ENCODE data around the gene PCSK6. TPM values are rescaled to one million over a fixed set of nuclear protein-coding genes. Genes with fewer than 3 reads are reported as not detected.

The PCSK6 gene
- total RNA-seq, 3 donors from 2014 or later (not counting 1 experiment from before 2014, with no cell fraction given): 1.5 to 2.4 (median 2.4) TPM

GRCh38 chr15:101269479-101270223, 219.9 kb downstream of the PCSK6 start:
- Histone ChIP-seq H3K4me1 (ENCODE audit: control insufficient read depth, insufficient read depth, low read length) (peaks cover 15% of the 10 kb centered on the region), H3K9me3 (ENCODE audit: control insufficient read depth, insufficient read depth, low read length) (no peaks in the 10 kb centered on the region), H3K27me3 (ENCODE audit: control insufficient read depth, insufficient read depth, low read length) (no peaks in the 10 kb centered on the region), H3K36me3 (ENCODE audit: control insufficient read depth, insufficient read depth, low read length) (peaks cover 42% of the 10 kb centered on the region), H3K27ac (ENCODE audit: low read length) (no peak overlapping the region), H3K4me3 (ENCODE audit: low read length) (no peak overlapping the region)
- WGBS (ENCODE audit: insufficient coverage): 96% methylated on average over 16 of the region's 16 CpGs
- Mint-ChIP-seq H3K27ac (peak overlapping the region in 1 of 2 donors; percentile 37), H3K36me3 (peaks cover 37% of the 10 kb centered on the region), H3K4me3 (no peak overlapping the region), H3K9me3 (no peaks in the 10 kb centered on the region), H3K4me1 (peaks cover 8 to 12% of the 10 kb centered on the region in 2 donors), H3K27me3 (ENCODE audit: low read depth in 2 of 2) (no peaks in the 10 kb centered on the region)
- ATAC-seq (no peak), DNase-seq (peak in 1 of 2 donors; percentile 68)
- no peak for TF ChIP-seq CTCF (IDR thresholded peaks at IDR 0.05)
- intact Hi-C loops (cut with micrococcal nuclease): no loop called here

- no peak overlapping the region for H3K27ac Mint-ChIP-seq
- peaks cover 15% of the 10 kb centered on the region for H3K36me3 Mint-ChIP-seq
- no peak overlapping the region for H3K4me3 ChIP-seq (ENCODE audit: low read length)
- H3K36me3 ChIP-seq (ENCODE audit: control insufficient read depth, insufficient read depth, low read length): peaks cover 21% of the 10 kb centered on the region
- intact Hi-C loops (cut with micrococcal nuclease): no loop called here
- no peak for TF ChIP-seq CTCF (IDR thresholded peaks at IDR 0.05)
- no peaks in the 10 kb centered on the region for H3K27me3 Mint-ChIP-seq (ENCODE audit: low read depth in 2 of 2)
- H3K9me3 ChIP-seq (ENCODE audit: control insufficient read depth, insufficient read depth, low read length): no peaks in the 10 kb centered on the region
- 77% methylated on average over 17 of the region's 18 CpGs for WGBS (ENCODE audit: insufficient coverage)
- no peak for ATAC-seq
- H3K4me3 Mint-ChIP-seq: no peak overlapping the region
- DNase-seq: no peak
- peaks cover 29% of the 10 kb centered on the region for H3K4me1 ChIP-seq (ENCODE audit: control insufficient read depth, insufficient read depth, low read length)
- no peak overlapping the region for H3K27ac ChIP-seq (ENCODE audit: low read length)
- no peaks in the 10 kb centered on the region for H3K27me3 ChIP-seq (ENCODE audit: control insufficient read depth, insufficient read depth, low read length)
- H3K4me1 Mint-ChIP-seq: peaks cover 8 to 12% of the 10 kb centered on the region in 2 donors
- no peaks in the 10 kb centered on the region for H3K9me3 Mint-ChIP-seq
These were observed 222.0 kb downstream of the PCSK6 start for GRCh38 chr15:101267320-101268104.

DNA sequence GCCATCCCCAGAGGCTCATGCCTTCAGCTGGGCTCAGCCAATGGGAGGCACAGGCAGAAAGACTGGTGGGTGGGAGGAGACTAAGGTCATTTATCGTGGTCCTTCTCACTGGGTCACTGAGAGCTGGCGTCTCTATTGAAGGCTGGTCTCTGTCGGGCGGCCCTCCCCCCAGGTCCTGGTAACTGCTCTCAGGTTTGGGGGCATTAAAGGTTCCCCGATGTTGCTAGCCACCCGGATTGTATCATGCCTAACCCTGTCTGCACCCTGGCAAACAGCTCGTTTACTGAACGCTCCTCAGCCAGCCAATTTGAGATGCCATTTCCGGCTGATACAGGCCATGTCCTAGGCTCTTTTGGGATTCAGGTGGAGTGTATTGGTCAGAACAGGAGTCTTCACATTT, 222.7 kb downstream of the PCSK6 start:
- TF ChIP-seq CTCF (IDR thresholded peaks at IDR 0.05): no peak
- Histone ChIP-seq H3K36me3 (ENCODE audit: control insufficient read depth, insufficient read depth, low read length) (peaks cover 15% of the 10 kb centered on the region), H3K4me1 (ENCODE audit: control insufficient read depth, insufficient read depth, low read length) (peaks cover 29% of the 10 kb centered on the region), H3K27me3 (ENCODE audit: control insufficient read depth, insufficient read depth, low read length) (no peaks in the 10 kb centered on the region), H3K4me3 (ENCODE audit: low read length) (no peak overlapping the region), H3K9me3 (ENCODE audit: control insufficient read depth, insufficient read depth, low read length) (no peaks in the 10 kb centered on the region), H3K27ac (ENCODE audit: low read length) (no peak overlapping the region)
- Mint-ChIP-seq H3K4me1 (peaks cover 8 to 12% of the 10 kb centered on the region in 2 donors), H3K4me3 (no peak overlapping the region), H3K9me3 (no peaks in the 10 kb centered on the region), H3K27ac (no peak overlapping the region), H3K36me3 (peaks cover 9% of the 10 kb centered on the region), H3K27me3 (ENCODE audit: low read depth in 2 of 2) (no peaks in the 10 kb centered on the region)
- 94% methylated on average over 9 of the region's 9 CpGs for WGBS (ENCODE audit: insufficient coverage)
- DNase-seq (no peak), ATAC-seq (no peak)
- intact Hi-C loops (cut with micrococcal nuclease): no loop called here
